Loucy (cell line): ENCODE results near the gene DGUOK.

Source experiments
- CTCF ChIP-seq: fragments of 200-600 bp; sonication (generic); conservative IDR thresholded peaks from 2 replicates; pipeline ENCODE4 v1.5.1; 2014; ENCODE audit warnings: mild to moderate bottlenecking, antibody characterized with exemption, low read length
- EZH2phosphoT487 ChIP-seq: fragments of 200-600 bp; IDR thresholded peaks from 2 replicates; pipeline ENCODE4 v1.6.1; 2018; ENCODE audit warnings: antibody characterized with exemption, mild to moderate bottlenecking, moderate library complexity, borderline replicate concordance

GRCh38 chr2:73917696-73918207, 8.9 kb upstream of the DGUOK start:
- TF ChIP-seq CTCF: no peak
- TF ChIP-seq EZH2phosphoT487: no peak
